Activated B cell treated with CpG ODN at 0.5 μM for 24 hours (primary cell): ENCODE measurements around the gene DYNC1I1. TPM values are rescaled to one million over a fixed set of nuclear protein-coding genes. Genes with fewer than 3 reads are reported as not detected.

Experiments used
- ATAC-seq: fragments of 200-7000 bp; cut with Tn5 transposase; one replicate; pipeline ENCODE4 v1.10.0; 2021; ENCODE audit warnings: low read depth, mild to moderate bottlenecking, moderate library complexity
- CTCF ChIA-PET: fragments of 350-600 bp; sonication (Branson Sonifier 250); formaldehyde crosslinking; loops from one replicate; lab custom pipeline; 2021; ENCODE audit warnings: antibody characterized with exemption; lab: Charles Lee
- POLR2A ChIA-PET: fragments of 350-600 bp; sonication (Branson Sonifier 250); formaldehyde crosslinking; loops from one replicate; lab custom pipeline; 2021; ENCODE audit warnings: antibody characterized with exemption; lab: Charles Lee
- DNase-seq: peaks from one replicate; pipeline ENCODE4 v3.0.0; 2022
- H3K27ac Mint-ChIP-seq: one replicate; pipeline ENCODE4 v1.8.0; 2020; ENCODE audit warnings: mixed read lengths
- H3K27me3 Mint-ChIP-seq: one replicate; pipeline ENCODE4 v1.8.0; 2021; ENCODE audit warnings: mixed read lengths
- H3K36me3 Mint-ChIP-seq: one replicate; pipeline ENCODE4 v1.8.0; 2021; ENCODE audit warnings: low read depth, mixed read lengths
- H3K4me1 Mint-ChIP-seq: one replicate; pipeline ENCODE4 v1.8.0; 2021; ENCODE audit warnings: mixed read lengths
- H3K4me3 Mint-ChIP-seq: one replicate; pipeline ENCODE4 v1.8.0; 2020; ENCODE audit warnings: mild to moderate bottlenecking, mixed read lengths
- H3K9me3 Mint-ChIP-seq: one replicate; pipeline ENCODE4 v1.8.0; 2020; ENCODE audit warnings: mixed read lengths
- CTCF ChIP-seq: fragments of 200-600 bp; IDR thresholded peaks from one replicate; pipeline ENCODE4 v1.8.0; 2022; ENCODE audit warnings: antibody characterized with exemption, mild to moderate bottlenecking
- intact Hi-C: fragments of 100-400 bp; cut with micrococcal nuclease; formaldehyde crosslinking; loops from one replicate; pipeline ENCODE4 v1.15.1; 2024
- total RNA-seq: library from RNA; stranded (reverse); gene quantifications from 2 replicates; pipeline ENCODE4 v1.2.3, GENCODE V29; 2022

DYNC1I1 gene
- total RNA-seq, 1 donor from 2014 or later, result not detected

GRCh38 chr7:96089511-96089910, 317.2 kb downstream of the DYNC1I1 start:
- H3K36me3 Mint-ChIP-seq, result no peaks in the 10 kb centered on the region
- H3K4me1 Mint-ChIP-seq, result no peaks in the 10 kb centered on the region
- H3K27ac Mint-ChIP-seq, result no peak overlapping the region
- no peak for TF ChIP-seq CTCF
- H3K9me3 Mint-ChIP-seq, result no peaks in the 10 kb centered on the region
- POLR2A ChIA-PET, result no interaction called here
- ATAC-seq, result no peak
- H3K4me3 Mint-ChIP-seq, result no peak overlapping the region
- H3K27me3 Mint-ChIP-seq, result peaks cover 13% of the 10 kb centered on the region
- no peak for DNase-seq
- intact Hi-C loops, result no loop called here
- CTCF ChIA-PET, result interaction anchor here (0.9 kb wide), 1 partner anchor 14 kb away, joined by 5 read pairs; no protein-coding TSS in a partner anchor

GRCh38 chr7:96090756-96091155, 318.4 kb downstream of the DYNC1I1 start:
- Mint-ChIP-seq H3K9me3 (no peaks in the 10 kb centered on the region), H3K27me3 (peaks cover 13% of the 10 kb centered on the region), H3K36me3 (no peaks in the 10 kb centered on the region), H3K4me1 (no peaks in the 10 kb centered on the region), H3K27ac (no peak overlapping the region), H3K4me3 (no peak overlapping the region)
- DNase-seq (no peak), ATAC-seq (no peak)
- CTCF ChIA-PET, result no interaction called here
- TF ChIP-seq CTCF, result no peak
- POLR2A ChIA-PET, result no interaction called here
- intact Hi-C loops, result no loop called here

- no peak overlapping the region for H3K27ac Mint-ChIP-seq
- no peak for TF ChIP-seq CTCF
- CTCF ChIA-PET, result no interaction called here
- H3K27me3 Mint-ChIP-seq, result peaks cover 23% of the 10 kb centered on the region
- H3K36me3 Mint-ChIP-seq, result no peaks in the 10 kb centered on the region
- DNase-seq, result no peak
- H3K4me3 Mint-ChIP-seq, result no peak overlapping the region
- POLR2A ChIA-PET, result no interaction called here
- no peak for ATAC-seq
- H3K4me1 Mint-ChIP-seq, result no peaks in the 10 kb centered on the region
- peaks cover under 1% of the 10 kb centered on the region for H3K9me3 Mint-ChIP-seq
- intact Hi-C loops, result no loop called here
These were observed 321.1 kb downstream of the DYNC1I1 start for GRCh38 chr7:96093435-96093834.

GRCh38 chr7:96097835-96098234, 325.5 kb downstream of the DYNC1I1 start:
- H3K4me1 Mint-ChIP-seq, result no peaks in the 10 kb centered on the region
- no peak overlapping the region for H3K4me3 Mint-ChIP-seq
- H3K27me3 Mint-ChIP-seq, result peaks cover 18% of the 10 kb centered on the region
- H3K36me3 Mint-ChIP-seq, result no peaks in the 10 kb centered on the region
- peaks cover 4% of the 10 kb centered on the region for H3K9me3 Mint-ChIP-seq
- no peak for TF ChIP-seq CTCF
- ChIA-PET CTCF (no interaction called here), POLR2A (no interaction called here)
- ATAC-seq (no peak), DNase-seq (no peak)
- H3K27ac Mint-ChIP-seq, result no peak overlapping the region
- intact Hi-C loops, result no loop called here

GRCh38 chr7:96100737-96101136, 328.4 kb downstream of the DYNC1I1 start:
- intact Hi-C loops, result no loop called here
- ChIA-PET POLR2A (no interaction called here), CTCF (no interaction called here)
- ATAC-seq, result no peak
- Mint-ChIP-seq H3K27ac (no peak overlapping the region), H3K9me3 (peaks cover 4% of the 10 kb centered on the region), H3K4me1 (no peaks in the 10 kb centered on the region), H3K4me3 (no peak overlapping the region), H3K27me3 (peaks cover 14% of the 10 kb centered on the region), H3K36me3 (no peaks in the 10 kb centered on the region)
- DNase-seq, result no peak
- TF ChIP-seq CTCF, result no peak
